Neural cell (in vitro differentiated cells): ENCODE measurements around the gene CNOT9. TPM values are rescaled to one million over a fixed set of nuclear protein-coding genes. Genes with fewer than 3 reads are reported as not detected.

ENCODE experiments used
- H2AFZ ChIP-seq: fragments of 200-600, 300-800 bp; sonication (generic), shearing (Covaris generic); 2 replicates; pipeline ENCODE4 v1.6.0; 2014; ENCODE audit warnings: low read depth, mild to moderate bottlenecking, antibody characterized with exemption, low read length, moderate library complexity
- H3F3A ChIP-seq: fragments of 200-600 bp; shearing (Covaris generic); 2 replicates; pipeline ENCODE4 v1.6.1; 2016; ENCODE audit warnings: mild to moderate bottlenecking, moderate library complexity, mixed read lengths, antibody characterized with exemption, low read length; ENCODE audit not compliant: insufficient read depth, poor library complexity, severe bottlenecking
- H3K27ac ChIP-seq: fragments of 200-600, 300-800 bp; sonication (generic), shearing (Covaris generic); 2 replicates; pipeline ENCODE4 v1.5.1; 2014; ENCODE audit warnings: mild to moderate bottlenecking, low read length, moderate library complexity
- H3K27me3 ChIP-seq: fragments of 300-800, 200-600 bp; sonication (generic), shearing (Covaris generic); 2 replicates; pipeline ENCODE4 v1.6.0; 2014; ENCODE audit warnings: mild to moderate bottlenecking, low read depth, low read length, moderate library complexity; ENCODE audit not compliant: insufficient read depth
- H3K36me3 ChIP-seq: fragments of 300-800, 200-600 bp; sonication (generic), shearing (Covaris generic); 2 replicates; pipeline ENCODE4 v1.5.1; 2014; ENCODE audit warnings: mild to moderate bottlenecking, antibody characterized with exemption, low read length, moderate library complexity; ENCODE audit not compliant: insufficient read depth
- H3K4me2 ChIP-seq: fragments of 300-800, 200-600 bp; sonication (generic), shearing (Covaris generic); 2 replicates; pipeline ENCODE4 v1.6.0; 2014; ENCODE audit warnings: mild to moderate bottlenecking, low read length
- H3K4me3 ChIP-seq: fragments of 300-800, 200-600 bp; sonication (generic), shearing (Covaris generic); 2 replicates; pipeline ENCODE4 v1.5.1; 2014; ENCODE audit warnings: mild to moderate bottlenecking, low read length, moderate library complexity
- H3K79me2 ChIP-seq: fragments of 200-600 bp; shearing (Covaris generic); replicated peaks from 2 replicates; pipeline ENCODE4 v1.6.0; 2014; ENCODE audit warnings: mild to moderate bottlenecking, low read length, moderate library complexity; ENCODE audit not compliant: insufficient read depth
- H3K9ac ChIP-seq: fragments of 300-800, 200-600 bp; sonication (generic), shearing (Covaris generic); 2 replicates; pipeline ENCODE4 v1.6.1; 2016; ENCODE audit warnings: mild to moderate bottlenecking, low read length, mixed read lengths
- H3K9me2 ChIP-seq: fragments of 200-600 bp; shearing (Covaris generic); 2 replicates; pipeline ENCODE4 v1.6.1; 2016; ENCODE audit warnings: mild to moderate bottlenecking, low read length, mixed read lengths; ENCODE audit not compliant: insufficient read depth
- H3K9me3 ChIP-seq: fragments of 200-600, 300-800 bp; sonication (generic), shearing (Covaris generic); 2 replicates; pipeline ENCODE4 v1.6.1; 2016; ENCODE audit warnings: mild to moderate bottlenecking, mixed run types, low read length, moderate library complexity, mixed read lengths
- H4K20me1 ChIP-seq: fragments of 200-600 bp; shearing (Covaris generic); 2 replicates; pipeline ENCODE4 v1.6.1; 2016; ENCODE audit warnings: mild to moderate bottlenecking, mixed run types; ENCODE audit not compliant: insufficient read depth
- EP300 ChIP-seq: fragments of 450-650 bp; conservative IDR thresholded peaks from 2 replicates; pipeline ENCODE4 v1.6.1; 2014; ENCODE audit warnings: antibody characterized with exemption, mild to moderate bottlenecking, moderate library complexity; ENCODE audit not compliant: poor library complexity, severe bottlenecking
- EZH2 ChIP-seq: fragments of 200-600, 300-800 bp; shearing (Covaris generic), sonication (generic); IDR thresholded peaks from 2 replicates; pipeline ENCODE4 v1.6.1; 2014; ENCODE audit warnings: antibody characterized with exemption, low read length, borderline replicate concordance, mild to moderate bottlenecking; ENCODE audit not compliant: insufficient read depth, poor library complexity, severe bottlenecking
- MXI1 ChIP-seq: fragments of 450-650 bp; conservative IDR thresholded peaks from 2 replicates; pipeline ENCODE4 v1.6.1; 2014; ENCODE audit warnings: antibody characterized with exemption, mild to moderate bottlenecking; ENCODE audit not compliant: poor library complexity, severe bottlenecking
- POLR2AphosphoS5 ChIP-seq: IDR thresholded peaks from 2 replicates; pipeline ENCODE4 v1.6.1; 2012
- RAD21 ChIP-seq: fragments of 450-650 bp; conservative IDR thresholded peaks from 2 replicates; pipeline ENCODE4 v1.6.1; 2014; ENCODE audit warnings: antibody characterized with exemption, mild to moderate bottlenecking, moderate library complexity
- SMC3 ChIP-seq: fragments of 450-650 bp; conservative IDR thresholded peaks from 2 replicates; pipeline ENCODE4 v1.6.1; 2014; ENCODE audit warnings: antibody characterized with exemption, mild to moderate bottlenecking, moderate library complexity; ENCODE audit not compliant: poor library complexity
- TAF1 ChIP-seq: IDR thresholded peaks from 2 replicates; pipeline ENCODE4 v1.6.1; 2012; ENCODE audit warnings: low read depth
- polyA plus RNA-seq: library from polyadenylated mRNA; depleted of rRNA; stranded (reverse); fragments of >200 nt; gene quantifications from 2 replicates; pipeline ENCODE4 v1.2.3, GENCODE V29; 2014
- TF ChIP-seq, protein P1 (sequence below): IDR thresholded peaks from 2 replicates; pipeline ENCODE4 v1.6.1; 2012; ENCODE audit warnings: borderline replicate concordance
- TF ChIP-seq, protein P2 (sequence below): fragments of 450-650 bp; IDR thresholded peaks from 2 replicates; pipeline ENCODE4 v1.5.1; 2014; ENCODE audit warnings: antibody characterized with exemption, mild to moderate bottlenecking, moderate library complexity; ENCODE audit not compliant: poor library complexity, severe bottlenecking

Gene CNOT9
- polyA plus RNA-seq, 1 donor from 2014 or later, result 72.1 TPM

DNA sequence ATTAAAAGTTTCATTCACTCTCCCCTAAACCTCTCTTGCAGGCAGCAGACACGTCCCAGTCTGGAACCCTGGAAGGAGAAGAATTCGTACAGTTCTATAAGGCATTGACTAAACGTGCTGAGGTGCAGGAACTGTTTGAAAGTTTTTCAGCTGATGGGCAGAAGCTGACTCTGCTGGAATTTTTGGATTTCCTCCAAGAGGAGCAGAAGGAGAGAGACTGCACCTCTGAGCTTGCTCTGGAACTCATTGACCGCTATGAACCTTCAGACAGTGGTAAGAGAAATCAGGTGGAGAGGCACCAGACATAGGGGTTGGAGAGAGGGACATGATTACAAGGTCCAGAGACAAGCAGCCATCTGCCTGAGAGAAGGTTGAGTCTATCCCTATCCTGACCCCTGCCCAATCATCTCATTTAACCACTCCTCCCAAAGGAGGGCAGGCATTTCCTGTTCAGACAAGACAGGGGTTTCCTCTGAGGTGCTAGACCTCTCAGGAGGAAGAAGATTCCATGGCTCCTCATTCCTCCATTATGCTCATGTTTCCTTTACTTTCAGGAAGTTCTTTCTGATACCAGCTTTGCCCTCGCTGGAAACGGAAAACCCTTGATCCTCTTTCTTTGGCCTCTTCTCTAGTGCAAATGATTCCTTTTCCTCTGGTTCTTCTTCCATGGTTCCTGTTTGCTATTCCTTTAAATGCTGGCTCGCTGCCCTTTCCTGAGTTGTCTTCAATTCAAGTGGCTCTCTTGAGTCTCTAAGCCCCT, 54.1 kb downstream of the CNOT9 start:
- no peak overlapping the region for H3K9ac ChIP-seq
- H3K4me2 ChIP-seq, result no peak overlapping the region
- H2AFZ ChIP-seq, result no peak overlapping the region
- H3K27me3 ChIP-seq, result no peaks in the 10 kb centered on the region
- no peak overlapping the region for H3K27ac ChIP-seq
- no peak for TF ChIP-seq EP300
- TF ChIP-seq POLR2AphosphoS5, result no peak
- TF ChIP-seq TAF1, result no peak
- no peak for TF ChIP-seq EZH2
- TF ChIP-seq, protein P1, sequence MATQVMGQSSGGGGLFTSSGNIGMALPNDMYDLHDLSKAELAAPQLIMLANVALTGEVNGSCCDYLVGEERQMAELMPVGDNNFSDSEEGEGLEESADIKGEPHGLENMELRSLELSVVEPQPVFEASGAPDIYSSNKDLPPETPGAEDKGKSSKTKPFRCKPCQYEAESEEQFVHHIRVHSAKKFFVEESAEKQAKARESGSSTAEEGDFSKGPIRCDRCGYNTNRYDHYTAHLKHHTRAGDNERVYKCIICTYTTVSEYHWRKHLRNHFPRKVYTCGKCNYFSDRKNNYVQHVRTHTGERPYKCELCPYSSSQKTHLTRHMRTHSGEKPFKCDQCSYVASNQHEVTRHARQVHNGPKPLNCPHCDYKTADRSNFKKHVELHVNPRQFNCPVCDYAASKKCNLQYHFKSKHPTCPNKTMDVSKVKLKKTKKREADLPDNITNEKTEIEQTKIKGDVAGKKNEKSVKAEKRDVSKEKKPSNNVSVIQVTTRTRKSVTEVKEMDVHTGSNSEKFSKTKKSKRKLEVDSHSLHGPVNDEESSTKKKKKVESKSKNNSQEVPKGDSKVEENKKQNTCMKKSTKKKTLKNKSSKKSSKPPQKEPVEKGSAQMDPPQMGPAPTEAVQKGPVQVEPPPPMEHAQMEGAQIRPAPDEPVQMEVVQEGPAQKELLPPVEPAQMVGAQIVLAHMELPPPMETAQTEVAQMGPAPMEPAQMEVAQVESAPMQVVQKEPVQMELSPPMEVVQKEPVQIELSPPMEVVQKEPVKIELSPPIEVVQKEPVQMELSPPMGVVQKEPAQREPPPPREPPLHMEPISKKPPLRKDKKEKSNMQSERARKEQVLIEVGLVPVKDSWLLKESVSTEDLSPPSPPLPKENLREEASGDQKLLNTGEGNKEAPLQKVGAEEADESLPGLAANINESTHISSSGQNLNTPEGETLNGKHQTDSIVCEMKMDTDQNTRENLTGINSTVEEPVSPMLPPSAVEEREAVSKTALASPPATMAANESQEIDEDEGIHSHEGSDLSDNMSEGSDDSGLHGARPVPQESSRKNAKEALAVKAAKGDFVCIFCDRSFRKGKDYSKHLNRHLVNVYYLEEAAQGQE, result no peak
- no peak for TF ChIP-seq MXI1
- TF ChIP-seq RAD21, result no peak
- TF ChIP-seq, protein P2, sequence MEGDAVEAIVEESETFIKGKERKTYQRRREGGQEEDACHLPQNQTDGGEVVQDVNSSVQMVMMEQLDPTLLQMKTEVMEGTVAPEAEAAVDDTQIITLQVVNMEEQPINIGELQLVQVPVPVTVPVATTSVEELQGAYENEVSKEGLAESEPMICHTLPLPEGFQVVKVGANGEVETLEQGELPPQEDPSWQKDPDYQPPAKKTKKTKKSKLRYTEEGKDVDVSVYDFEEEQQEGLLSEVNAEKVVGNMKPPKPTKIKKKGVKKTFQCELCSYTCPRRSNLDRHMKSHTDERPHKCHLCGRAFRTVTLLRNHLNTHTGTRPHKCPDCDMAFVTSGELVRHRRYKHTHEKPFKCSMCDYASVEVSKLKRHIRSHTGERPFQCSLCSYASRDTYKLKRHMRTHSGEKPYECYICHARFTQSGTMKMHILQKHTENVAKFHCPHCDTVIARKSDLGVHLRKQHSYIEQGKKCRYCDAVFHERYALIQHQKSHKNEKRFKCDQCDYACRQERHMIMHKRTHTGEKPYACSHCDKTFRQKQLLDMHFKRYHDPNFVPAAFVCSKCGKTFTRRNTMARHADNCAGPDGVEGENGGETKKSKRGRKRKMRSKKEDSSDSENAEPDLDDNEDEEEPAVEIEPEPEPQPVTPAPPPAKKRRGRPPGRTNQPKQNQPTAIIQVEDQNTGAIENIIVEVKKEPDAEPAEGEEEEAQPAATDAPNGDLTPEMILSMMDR, result no peak
- no peaks in the 10 kb centered on the region for H4K20me1 ChIP-seq
- no peaks in the 10 kb centered on the region for H3K9me3 ChIP-seq
- H3K9me2 ChIP-seq, result no peaks in the 10 kb centered on the region
- H3K36me3 ChIP-seq, result no peaks in the 10 kb centered on the region
- no peaks in the 10 kb centered on the region for H3F3A ChIP-seq
- H3K4me3 ChIP-seq, result no peak overlapping the region
- no peaks in the 10 kb centered on the region for H3K79me2 ChIP-seq

DNA sequence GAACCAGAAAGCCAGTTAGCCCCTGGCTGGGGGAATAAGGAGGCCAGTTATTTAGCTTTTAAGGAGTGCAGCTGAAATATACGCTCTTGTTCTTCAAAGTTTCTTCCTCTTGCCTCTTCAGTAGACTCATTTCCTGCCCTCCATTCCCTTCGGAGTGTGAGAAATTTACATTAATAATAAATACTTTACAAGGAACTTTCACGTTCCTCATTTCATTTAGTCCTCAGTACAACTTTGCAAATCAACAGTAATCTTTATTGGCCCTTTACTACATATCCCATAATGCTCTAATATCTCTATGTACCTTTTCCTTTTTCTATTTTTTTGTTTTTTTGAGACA, 54.7 kb downstream of the CNOT9 start:
- Histone ChIP-seq H3K4me2 (no peak overlapping the region), H3K4me3 (no peak overlapping the region), H3K79me2 (no peaks in the 10 kb centered on the region), H3K27ac (no peak overlapping the region), H3K9me3 (no peaks in the 10 kb centered on the region), H4K20me1 (no peaks in the 10 kb centered on the region), H3F3A (no peaks in the 10 kb centered on the region), H3K9me2 (no peaks in the 10 kb centered on the region), H2AFZ (no peak overlapping the region), H3K9ac (no peak overlapping the region), H3K27me3 (no peaks in the 10 kb centered on the region), H3K36me3 (no peaks in the 10 kb centered on the region)
- TF ChIP-seq, protein P2, result no peak
- TF ChIP-seq EP300 (no peak), POLR2AphosphoS5 (no peak), RAD21 (no peak), TAF1 (no peak), MXI1 (no peak), SMC3 (no peak), EZH2 (no peak)
- TF ChIP-seq, protein P1, result no peak
